Measurements from ENCODE around the gene CCDC188. TPM values are rescaled to one million over a fixed set of nuclear protein-coding genes. Genes with fewer than 3 reads are reported as not detected.
A peak's percentile ranks its signal among the peaks of the same experiment; 100 is the strongest.

Gene CCDC188
- total and polyA plus RNA-seq, 10 of the 15 experiments (the other 5 are each of a cell fraction or from before 2014, with no cell fraction given) = not detected

DNA sequence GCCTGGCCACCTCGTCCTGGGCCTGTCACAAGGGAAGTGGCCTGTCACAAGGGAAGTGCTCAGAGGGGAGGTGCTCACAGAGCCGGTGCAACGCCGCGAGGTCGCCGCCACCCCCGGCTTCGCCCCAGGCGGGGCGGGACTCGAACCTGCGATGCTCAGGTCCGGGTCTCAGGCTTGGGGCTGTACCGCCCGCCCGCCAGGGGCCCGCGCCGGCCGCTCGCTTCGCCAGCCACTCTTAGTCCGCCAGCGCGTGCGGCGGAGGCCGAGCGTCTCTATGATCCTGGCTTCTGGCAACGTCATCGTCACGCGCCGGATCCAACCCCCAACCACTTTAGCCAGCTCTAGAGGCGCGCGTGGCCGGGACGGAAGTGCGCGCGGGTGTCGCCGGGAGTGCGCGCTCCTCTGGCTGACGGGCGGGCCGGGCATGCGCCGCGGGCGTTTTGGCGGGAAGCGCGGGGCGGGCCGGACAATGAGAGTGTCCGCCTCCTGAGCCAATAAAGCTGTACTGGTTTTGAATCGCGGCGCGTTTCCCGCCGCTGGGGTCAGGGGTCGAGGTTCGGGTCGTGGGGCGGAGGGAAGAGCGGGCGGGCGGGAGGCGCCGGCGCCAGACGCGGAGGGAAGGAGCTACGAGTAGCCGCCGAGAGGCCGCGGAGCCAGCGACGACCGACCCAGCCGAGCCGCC, 33.8 kb downstream of the CCDC188 start, which contains the start of gene TRMT2A (continued):
- no peak for TF ChIP-seq RAD21 (IDR thresholded peaks at IDR 0.05; ENCODE audit: insufficient read depth, low read depth, low read length)
- TF ChIP-seq PML (IDR thresholded peaks at IDR 0.05; ENCODE audit: low read length) = peak; percentile 59; the same call in 1 of the 2 replicates
- TF ChIP-seq PAX5 (IDR thresholded peaks at IDR 0.05; ENCODE audit: borderline replicate concordance, low read depth, low read length) = no peak
- TF ChIP-seq, protein P1, sequence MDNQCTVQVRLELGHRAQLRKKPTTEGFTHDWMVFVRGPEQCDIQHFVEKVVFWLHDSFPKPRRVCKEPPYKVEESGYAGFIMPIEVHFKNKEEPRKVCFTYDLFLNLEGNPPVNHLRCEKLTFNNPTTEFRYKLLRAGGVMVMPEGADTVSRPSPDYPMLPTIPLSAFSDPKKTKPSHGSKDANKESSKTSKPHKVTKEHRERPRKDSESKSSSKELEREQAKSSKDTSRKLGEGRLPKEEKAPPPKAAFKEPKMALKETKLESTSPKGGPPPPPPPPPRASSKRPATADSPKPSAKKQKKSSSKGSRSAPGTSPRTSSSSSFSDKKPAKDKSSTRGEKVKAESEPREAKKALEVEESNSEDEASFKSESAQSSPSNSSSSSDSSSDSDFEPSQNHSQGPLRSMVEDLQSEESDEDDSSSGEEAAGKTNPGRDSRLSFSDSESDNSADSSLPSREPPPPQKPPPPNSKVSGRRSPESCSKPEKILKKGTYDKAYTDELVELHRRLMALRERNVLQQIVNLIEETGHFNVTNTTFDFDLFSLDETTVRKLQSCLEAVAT (IDR thresholded peaks at IDR 0.05) = no peak
- TF ChIP-seq RBBP5 (conservative IDR thresholded peaks at IDR 0.05) = no peak
- TF ChIP-seq FOS (IDR thresholded peaks at IDR 0.05; ENCODE audit: borderline replicate concordance, extremely low read depth, insufficient read length) = peak; percentile 3
- no peak for TF ChIP-seq FOXM1 (IDR thresholded peaks at IDR 0.05; ENCODE audit: low read depth, low read length)
- peak; percentile 55; the same call in 1 of the 2 replicates for TF ChIP-seq MEF2A (IDR thresholded peaks at IDR 0.05; ENCODE audit: insufficient read depth, low read depth, low read length)
- TF ChIP-seq, protein P2, sequence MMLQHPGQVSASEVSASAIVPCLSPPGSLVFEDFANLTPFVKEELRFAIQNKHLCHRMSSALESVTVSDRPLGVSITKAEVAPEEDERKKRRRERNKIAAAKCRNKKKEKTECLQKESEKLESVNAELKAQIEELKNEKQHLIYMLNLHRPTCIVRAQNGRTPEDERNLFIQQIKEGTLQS (IDR thresholded peaks at IDR 0.05; ENCODE audit: borderline replicate concordance, extremely low read depth, low read depth, low read length) = peak; percentile 60; the same call in 1 of the 2 replicates
- peak; percentile 76 for TF ChIP-seq NKRF (conservative IDR thresholded peaks at IDR 0.05)
- TF ChIP-seq RFX5 (IDR thresholded peaks at IDR 0.05; ENCODE audit: low read depth, low read length) = no peak
- peak; percentile 10; the same call in 1 of the 2 replicates for TF ChIP-seq BACH1 (IDR thresholded peaks at IDR 0.05; ENCODE audit: borderline replicate concordance)
- TF ChIP-seq BHLHE40 (IDR thresholded peaks at IDR 0.05; ENCODE audit: borderline replicate concordance in 1 of 2, low read depth in 2 of 2, low read length in 1 of 2) = peak; percentile 67 to 90; a peak in 3 of 4 replicates
- 0 out of 2 replicates have a peak, but pooled peaks have one; percentile 67 for TF ChIP-seq ASH2L (IDR thresholded peaks at IDR 0.05; ENCODE audit: borderline replicate concordance, low read depth)
- TF ChIP-seq YY1 (IDR thresholded peaks at IDR 0.05; ENCODE audit: low read depth, low read length) = peak; percentile 80
- TF ChIP-seq HCFC1 (IDR thresholded peaks at IDR 0.05; ENCODE audit: low read length) = peak; percentile 80
- no peak for TF ChIP-seq WRNIP1 (IDR thresholded peaks at IDR 0.05; ENCODE audit: borderline replicate concordance, low read depth, low read length)
- no peak for TF ChIP-seq RAD51 (IDR thresholded peaks at IDR 0.05)
- peak; percentile 99 for TF ChIP-seq NR2C1 (IDR thresholded peaks at IDR 0.05)
- TF ChIP-seq, protein P3, sequence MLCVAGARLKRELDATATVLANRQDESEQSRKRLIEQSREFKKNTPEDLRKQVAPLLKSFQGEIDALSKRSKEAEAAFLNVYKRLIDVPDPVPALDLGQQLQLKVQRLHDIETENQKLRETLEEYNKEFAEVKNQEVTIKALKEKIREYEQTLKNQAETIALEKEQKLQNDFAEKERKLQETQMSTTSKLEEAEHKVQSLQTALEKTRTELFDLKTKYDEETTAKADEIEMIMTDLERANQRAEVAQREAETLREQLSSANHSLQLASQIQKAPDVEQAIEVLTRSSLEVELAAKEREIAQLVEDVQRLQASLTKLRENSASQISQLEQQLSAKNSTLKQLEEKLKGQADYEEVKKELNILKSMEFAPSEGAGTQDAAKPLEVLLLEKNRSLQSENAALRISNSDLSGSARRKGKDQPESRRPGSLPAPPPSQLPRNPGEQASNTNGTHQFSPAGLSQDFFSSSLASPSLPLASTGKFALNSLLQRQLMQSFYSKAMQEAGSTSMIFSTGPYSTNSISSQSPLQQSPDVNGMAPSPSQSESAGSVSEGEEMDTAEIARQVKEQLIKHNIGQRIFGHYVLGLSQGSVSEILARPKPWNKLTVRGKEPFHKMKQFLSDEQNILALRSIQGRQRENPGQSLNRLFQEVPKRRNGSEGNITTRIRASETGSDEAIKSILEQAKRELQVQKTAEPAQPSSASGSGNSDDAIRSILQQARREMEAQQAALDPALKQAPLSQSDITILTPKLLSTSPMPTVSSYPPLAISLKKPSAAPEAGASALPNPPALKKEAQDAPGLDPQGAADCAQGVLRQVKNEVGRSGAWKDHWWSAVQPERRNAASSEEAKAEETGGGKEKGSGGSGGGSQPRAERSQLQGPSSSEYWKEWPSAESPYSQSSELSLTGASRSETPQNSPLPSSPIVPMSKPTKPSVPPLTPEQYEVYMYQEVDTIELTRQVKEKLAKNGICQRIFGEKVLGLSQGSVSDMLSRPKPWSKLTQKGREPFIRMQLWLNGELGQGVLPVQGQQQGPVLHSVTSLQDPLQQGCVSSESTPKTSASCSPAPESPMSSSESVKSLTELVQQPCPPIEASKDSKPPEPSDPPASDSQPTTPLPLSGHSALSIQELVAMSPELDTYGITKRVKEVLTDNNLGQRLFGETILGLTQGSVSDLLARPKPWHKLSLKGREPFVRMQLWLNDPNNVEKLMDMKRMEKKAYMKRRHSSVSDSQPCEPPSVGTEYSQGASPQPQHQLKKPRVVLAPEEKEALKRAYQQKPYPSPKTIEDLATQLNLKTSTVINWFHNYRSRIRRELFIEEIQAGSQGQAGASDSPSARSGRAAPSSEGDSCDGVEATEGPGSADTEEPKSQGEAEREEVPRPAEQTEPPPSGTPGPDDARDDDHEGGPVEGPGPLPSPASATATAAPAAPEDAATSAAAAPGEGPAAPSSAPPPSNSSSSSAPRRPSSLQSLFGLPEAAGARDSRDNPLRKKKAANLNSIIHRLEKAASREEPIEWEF (IDR thresholded peaks at IDR 0.05; ENCODE audit: insufficient replicate concordance, low read depth, low read length) = no peak
- TF ChIP-seq ZNF384 (IDR thresholded peaks at IDR 0.05; ENCODE audit: borderline replicate concordance, low read depth, low read length) = no peak
- TF ChIP-seq MTA3 (IDR thresholded peaks at IDR 0.05; ENCODE audit: borderline replicate concordance, low read length) = no peak

Data from GM12878 (cell line).